Neural cell (in vitro differentiated cells): Measurements from ENCODE around the gene SMIM14. TPM values are rescaled to one million over a fixed set of nuclear protein-coding genes. Genes with fewer than 3 reads are reported as not detected.

Source experiments
- H2AFZ ChIP-seq: fragments of 200-600, 300-800 bp; sonication (generic), shearing (Covaris generic); 2 replicates; pipeline ENCODE4 v1.6.0; 2014; ENCODE audit warnings: low read depth, mild to moderate bottlenecking, antibody characterized with exemption, low read length, moderate library complexity
- H3F3A ChIP-seq: fragments of 200-600 bp; shearing (Covaris generic); 2 replicates; pipeline ENCODE4 v1.6.1; 2016; ENCODE audit warnings: mild to moderate bottlenecking, moderate library complexity, mixed read lengths, antibody characterized with exemption, low read length; ENCODE audit not compliant: insufficient read depth, poor library complexity, severe bottlenecking
- H3K27ac ChIP-seq: fragments of 200-600, 300-800 bp; sonication (generic), shearing (Covaris generic); 2 replicates; pipeline ENCODE4 v1.5.1; 2014; ENCODE audit warnings: mild to moderate bottlenecking, low read length, moderate library complexity
- H3K27me3 ChIP-seq: fragments of 300-800, 200-600 bp; sonication (generic), shearing (Covaris generic); 2 replicates; pipeline ENCODE4 v1.6.0; 2014; ENCODE audit warnings: mild to moderate bottlenecking, low read depth, low read length, moderate library complexity; ENCODE audit not compliant: insufficient read depth
- H3K36me3 ChIP-seq: fragments of 300-800, 200-600 bp; sonication (generic), shearing (Covaris generic); 2 replicates; pipeline ENCODE4 v1.5.1; 2014; ENCODE audit warnings: mild to moderate bottlenecking, antibody characterized with exemption, low read length, moderate library complexity; ENCODE audit not compliant: insufficient read depth
- H3K4me2 ChIP-seq: fragments of 300-800, 200-600 bp; sonication (generic), shearing (Covaris generic); 2 replicates; pipeline ENCODE4 v1.6.0; 2014; ENCODE audit warnings: mild to moderate bottlenecking, low read length
- H3K4me3 ChIP-seq: fragments of 300-800, 200-600 bp; sonication (generic), shearing (Covaris generic); 2 replicates; pipeline ENCODE4 v1.5.1; 2014; ENCODE audit warnings: mild to moderate bottlenecking, low read length, moderate library complexity
- H3K79me2 ChIP-seq: fragments of 200-600 bp; shearing (Covaris generic); replicated peaks from 2 replicates; pipeline ENCODE4 v1.6.0; 2014; ENCODE audit warnings: mild to moderate bottlenecking, low read length, moderate library complexity; ENCODE audit not compliant: insufficient read depth
- H3K9ac ChIP-seq: fragments of 300-800, 200-600 bp; sonication (generic), shearing (Covaris generic); 2 replicates; pipeline ENCODE4 v1.6.1; 2016; ENCODE audit warnings: mild to moderate bottlenecking, low read length, mixed read lengths
- H3K9me2 ChIP-seq: fragments of 200-600 bp; shearing (Covaris generic); 2 replicates; pipeline ENCODE4 v1.6.1; 2016; ENCODE audit warnings: mild to moderate bottlenecking, low read length, mixed read lengths; ENCODE audit not compliant: insufficient read depth
- H3K9me3 ChIP-seq: fragments of 200-600, 300-800 bp; sonication (generic), shearing (Covaris generic); 2 replicates; pipeline ENCODE4 v1.6.1; 2016; ENCODE audit warnings: mild to moderate bottlenecking, mixed run types, low read length, moderate library complexity, mixed read lengths
- H4K20me1 ChIP-seq: fragments of 200-600 bp; shearing (Covaris generic); 2 replicates; pipeline ENCODE4 v1.6.1; 2016; ENCODE audit warnings: mild to moderate bottlenecking, mixed run types; ENCODE audit not compliant: insufficient read depth
- CTCF ChIP-seq: fragments of 450-650 bp; IDR thresholded peaks from 2 replicates; pipeline ENCODE4 v1.5.1; 2014; ENCODE audit warnings: antibody characterized with exemption, mild to moderate bottlenecking, moderate library complexity; ENCODE audit not compliant: poor library complexity, severe bottlenecking
- EP300 ChIP-seq: fragments of 450-650 bp; conservative IDR thresholded peaks from 2 replicates; pipeline ENCODE4 v1.6.1; 2014; ENCODE audit warnings: antibody characterized with exemption, mild to moderate bottlenecking, moderate library complexity; ENCODE audit not compliant: poor library complexity, severe bottlenecking
- EZH2 ChIP-seq: fragments of 200-600, 300-800 bp; shearing (Covaris generic), sonication (generic); IDR thresholded peaks from 2 replicates; pipeline ENCODE4 v1.6.1; 2014; ENCODE audit warnings: antibody characterized with exemption, low read length, borderline replicate concordance, mild to moderate bottlenecking; ENCODE audit not compliant: insufficient read depth, poor library complexity, severe bottlenecking
- MXI1 ChIP-seq: fragments of 450-650 bp; conservative IDR thresholded peaks from 2 replicates; pipeline ENCODE4 v1.6.1; 2014; ENCODE audit warnings: antibody characterized with exemption, mild to moderate bottlenecking; ENCODE audit not compliant: poor library complexity, severe bottlenecking
- POLR2AphosphoS5 ChIP-seq: IDR thresholded peaks from 2 replicates; pipeline ENCODE4 v1.6.1; 2012
- RAD21 ChIP-seq: fragments of 450-650 bp; conservative IDR thresholded peaks from 2 replicates; pipeline ENCODE4 v1.6.1; 2014; ENCODE audit warnings: antibody characterized with exemption, mild to moderate bottlenecking, moderate library complexity
- REST ChIP-seq: IDR thresholded peaks from 2 replicates; pipeline ENCODE4 v1.6.1; 2012; ENCODE audit warnings: borderline replicate concordance
- SMC3 ChIP-seq: fragments of 450-650 bp; conservative IDR thresholded peaks from 2 replicates; pipeline ENCODE4 v1.6.1; 2014; ENCODE audit warnings: antibody characterized with exemption, mild to moderate bottlenecking, moderate library complexity; ENCODE audit not compliant: poor library complexity
- TAF1 ChIP-seq: IDR thresholded peaks from 2 replicates; pipeline ENCODE4 v1.6.1; 2012; ENCODE audit warnings: low read depth
- polyA plus RNA-seq: library from polyadenylated mRNA; depleted of rRNA; stranded (reverse); fragments of >200 nt; gene quantifications from 2 replicates; pipeline ENCODE4 v1.2.3, GENCODE V29; 2014

Gene SMIM14
- polyA plus RNA-seq, 1 donor from 2014 or later = 55.6 TPM

GRCh38 chr4:39541987-39542610 lies 96.6 kb downstream of the SMIM14 start:
- no peaks in the 10 kb centered on the region for H3K36me3 ChIP-seq
- H4K20me1 ChIP-seq = no peaks in the 10 kb centered on the region
- H3K27ac ChIP-seq = no peak overlapping the region
- no peaks in the 10 kb centered on the region for H3K9me2 ChIP-seq
- H3K27me3 ChIP-seq = no peaks in the 10 kb centered on the region
- no peak overlapping the region for H3K9ac ChIP-seq
- no peak overlapping the region for H3K4me3 ChIP-seq
- H3K9me3 ChIP-seq = no peaks in the 10 kb centered on the region
- H3K4me2 ChIP-seq = no peak overlapping the region
- no peaks in the 10 kb centered on the region for H3K79me2 ChIP-seq
- no peak for TF ChIP-seq MXI1
- TF ChIP-seq EP300 = no peak
- TF ChIP-seq CTCF = no peak
- no peak for TF ChIP-seq RAD21
- TF ChIP-seq POLR2AphosphoS5 = no peak
- TF ChIP-seq SMC3 = no peak
- no peak for TF ChIP-seq EZH2
- no peak for TF ChIP-seq TAF1
- no peak for TF ChIP-seq REST
- H3F3A ChIP-seq = no peaks in the 10 kb centered on the region
- no peak overlapping the region for H2AFZ ChIP-seq

- no peaks in the 10 kb centered on the region for H3K9me2 ChIP-seq
- no peak overlapping the region for H3K9ac ChIP-seq
- no peaks in the 10 kb centered on the region for H3K36me3 ChIP-seq
- no peak overlapping the region for H3K4me3 ChIP-seq
- no peaks in the 10 kb centered on the region for H3K9me3 ChIP-seq
- no peak overlapping the region for H3K27ac ChIP-seq
- H3F3A ChIP-seq = no peaks in the 10 kb centered on the region
- TF ChIP-seq SMC3 = no peak
- no peak for TF ChIP-seq CTCF
- TF ChIP-seq REST = no peak
- TF ChIP-seq TAF1 = no peak
- no peak for TF ChIP-seq MXI1
- no peak for TF ChIP-seq EZH2
- TF ChIP-seq EP300 = no peak
- no peak for TF ChIP-seq POLR2AphosphoS5
- no peak for TF ChIP-seq RAD21
- no peaks in the 10 kb centered on the region for H4K20me1 ChIP-seq
- no peaks in the 10 kb centered on the region for H3K27me3 ChIP-seq
- no peak overlapping the region for H2AFZ ChIP-seq
- H3K79me2 ChIP-seq = no peaks in the 10 kb centered on the region
- H3K4me2 ChIP-seq = no peak overlapping the region
Observed at GRCh38 chr4:39539089-39539611, 99.5 kb downstream of the SMIM14 start.
